ENCODE data around the gene ACSS1.
"Not testable (repeated sequence)": the region's sequence is repeated elsewhere in the genome, so short reads cannot be mapped to it uniquely, and the experiment has no call there.

Gene ACSS1

GRCh38 chr20:25011261-25011660, 46.7 kb downstream of the ACSS1 start:
- no peak for DNase-seq (ENCODE audit: low spot score)

- peak; percentile 43 for DNase-seq (ENCODE audit: low spot score)
Observed at GRCh38 chr20:25009218-25010145, 48.5 kb downstream of the ACSS1 start.

DNA sequence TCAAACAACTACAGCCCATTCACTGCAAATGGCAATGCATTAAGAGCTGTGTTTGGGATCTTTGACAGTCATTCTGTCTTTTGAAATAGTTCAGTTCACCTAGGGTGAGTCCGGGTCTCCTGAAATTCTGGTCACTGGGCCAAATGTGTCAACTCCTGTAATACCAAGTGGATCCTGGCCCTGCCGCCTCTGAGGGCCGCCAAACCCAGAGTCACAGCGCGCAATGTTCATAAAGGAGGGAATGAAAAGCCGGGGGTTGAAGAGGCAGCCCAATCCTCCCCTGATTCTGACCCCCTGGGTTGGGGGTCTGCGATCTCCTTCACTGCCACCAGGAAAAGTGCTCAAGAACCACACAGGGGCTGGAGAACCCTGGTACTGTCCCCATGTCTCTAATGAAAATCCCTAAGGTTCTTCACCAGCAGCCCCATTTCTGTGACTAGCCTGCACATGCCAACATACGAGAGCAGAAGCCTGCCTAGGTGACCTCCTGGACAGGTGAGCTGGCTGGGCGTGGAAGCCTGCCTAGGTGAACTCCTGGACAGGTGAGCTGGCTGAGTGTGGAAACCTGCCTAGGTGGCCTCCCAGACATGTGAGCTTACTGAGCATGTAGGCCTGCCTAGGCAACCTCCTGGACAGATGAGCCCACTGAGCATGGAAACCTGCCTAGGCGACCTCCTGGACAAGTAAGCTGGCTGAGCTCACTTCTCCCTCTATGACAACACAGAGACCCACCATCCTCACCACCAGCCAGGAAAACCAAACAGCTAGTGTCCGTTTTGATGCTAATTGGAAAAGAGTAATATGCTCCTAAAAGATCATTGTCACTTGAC, 49.3 kb downstream of the ACSS1 start:
- DNase-seq (ENCODE audit: low spot score), result no peak

DNA sequence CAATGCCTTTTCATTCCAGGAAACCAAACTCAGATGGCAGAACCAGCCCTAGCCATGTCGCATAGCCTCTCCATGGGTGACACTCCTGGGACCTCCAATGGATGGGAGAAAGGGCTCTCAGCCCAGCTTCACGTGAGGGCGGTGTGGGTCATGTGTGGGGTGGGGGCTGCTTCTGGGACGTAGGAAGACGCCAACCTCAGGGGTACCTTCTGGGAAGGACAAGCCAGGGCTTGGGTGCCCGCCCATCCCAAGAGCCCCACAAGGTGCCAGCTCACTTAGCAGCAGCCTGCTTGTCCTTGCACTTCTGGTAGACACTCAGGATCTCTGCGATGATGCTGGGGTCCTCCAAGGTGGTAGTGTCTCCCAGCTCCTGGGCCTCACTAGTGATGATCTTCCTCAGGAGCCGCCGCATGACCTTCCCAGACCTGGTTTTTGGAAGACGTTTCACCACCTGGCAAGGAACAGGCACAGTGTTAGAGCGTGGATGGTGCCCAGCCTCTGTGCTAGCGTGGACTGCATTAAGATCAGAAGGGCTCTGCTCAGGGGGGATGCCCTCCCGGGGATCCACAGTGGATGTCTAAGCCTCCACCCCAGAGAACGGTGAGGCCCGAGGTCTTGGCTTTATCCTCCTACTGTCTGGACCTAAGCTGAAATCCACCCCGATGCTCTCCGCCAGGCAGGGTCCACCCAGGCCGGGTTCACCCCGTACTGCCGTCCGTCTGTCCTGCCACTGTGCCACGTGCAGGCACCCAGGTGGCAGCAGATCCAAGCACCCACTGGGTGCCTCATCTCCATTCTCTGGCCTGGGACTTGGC, 50.2 kb downstream of the ACSS1 start:
- DNase-seq (ENCODE audit: low spot score), result no peak

DNA sequence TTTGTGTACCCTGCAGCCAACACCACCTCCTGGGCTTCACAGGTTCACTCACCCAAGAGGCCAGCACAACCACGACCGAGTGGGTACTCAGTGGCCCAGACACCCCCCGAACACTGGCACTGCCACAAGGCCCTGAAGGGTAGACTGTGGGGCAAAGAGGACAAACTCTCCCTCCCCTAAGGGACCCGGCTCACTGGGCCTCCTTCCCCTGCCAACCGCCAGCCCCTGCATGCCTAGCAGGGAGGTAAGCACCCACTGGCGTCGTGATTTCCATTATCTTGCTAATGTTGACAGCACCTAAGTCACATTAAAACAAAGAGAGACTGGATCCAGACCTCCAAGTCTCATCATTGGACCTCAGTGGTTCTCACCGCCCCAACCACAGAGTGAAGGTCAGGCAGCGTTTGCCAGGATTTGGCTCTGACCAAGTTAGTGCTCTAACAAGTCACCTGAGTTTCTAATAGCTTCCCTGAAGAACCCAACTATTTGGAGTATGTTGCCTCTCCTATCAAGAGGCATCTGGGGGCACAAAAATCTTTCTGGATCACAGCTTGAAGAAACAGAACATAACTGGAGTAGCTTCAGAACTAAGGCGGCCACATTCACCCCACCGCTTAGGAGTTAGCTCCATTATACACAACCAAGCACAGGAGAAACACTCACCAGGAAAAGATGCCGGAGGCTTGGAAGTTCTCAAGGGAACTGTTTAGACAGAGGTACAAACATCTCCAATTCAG, 51.3 kb downstream of the ACSS1 start:
- no peak for DNase-seq (ENCODE audit: low spot score)

DNA sequence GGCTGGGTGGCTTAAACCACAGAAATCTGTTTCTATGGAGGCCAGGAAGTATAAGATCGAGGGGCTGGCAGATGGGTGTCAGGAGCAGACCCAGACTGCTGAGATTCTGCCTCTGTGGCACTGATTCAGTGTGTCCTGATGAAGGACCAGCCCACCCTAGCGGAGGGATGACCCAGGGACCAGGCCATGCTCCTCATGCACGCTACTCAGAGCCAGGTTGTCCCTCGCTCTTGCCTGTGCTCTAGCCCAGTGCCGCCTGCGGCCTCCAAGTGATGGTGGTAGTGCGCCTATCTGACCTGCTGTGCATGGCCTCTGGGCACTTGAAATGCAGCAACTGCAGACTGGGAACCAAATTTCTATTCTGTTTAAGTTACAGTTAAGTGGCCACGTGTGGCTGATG, 52.3 kb downstream of the ACSS1 start:
- no peak for DNase-seq (ENCODE audit: low spot score)

GRCh38 chr20:25005220-25005619, 52.7 kb downstream of the ACSS1 start:
- DNase-seq (ENCODE audit: low spot score), result no peak

GRCh38 chr20:25003002-25003401, 54.9 kb downstream of the ACSS1 start:
- DNase-seq (ENCODE audit: low spot score), result no peak

- DNase-seq (ENCODE audit: low spot score), result not testable (repeated sequence)
Observed at GRCh38 chr20:25001323-25001722, 56.6 kb downstream of the ACSS1 start.

- peak; percentile 90 for DNase-seq (ENCODE audit: low spot score)
Observed at GRCh38 chr20:25000268-25000801, 57.6 kb downstream of the ACSS1 start.

- DNase-seq (ENCODE audit: low spot score), result no peak
Observed at GRCh38 chr20:24999568-24999967, 58.4 kb downstream of the ACSS1 start.

DNA sequence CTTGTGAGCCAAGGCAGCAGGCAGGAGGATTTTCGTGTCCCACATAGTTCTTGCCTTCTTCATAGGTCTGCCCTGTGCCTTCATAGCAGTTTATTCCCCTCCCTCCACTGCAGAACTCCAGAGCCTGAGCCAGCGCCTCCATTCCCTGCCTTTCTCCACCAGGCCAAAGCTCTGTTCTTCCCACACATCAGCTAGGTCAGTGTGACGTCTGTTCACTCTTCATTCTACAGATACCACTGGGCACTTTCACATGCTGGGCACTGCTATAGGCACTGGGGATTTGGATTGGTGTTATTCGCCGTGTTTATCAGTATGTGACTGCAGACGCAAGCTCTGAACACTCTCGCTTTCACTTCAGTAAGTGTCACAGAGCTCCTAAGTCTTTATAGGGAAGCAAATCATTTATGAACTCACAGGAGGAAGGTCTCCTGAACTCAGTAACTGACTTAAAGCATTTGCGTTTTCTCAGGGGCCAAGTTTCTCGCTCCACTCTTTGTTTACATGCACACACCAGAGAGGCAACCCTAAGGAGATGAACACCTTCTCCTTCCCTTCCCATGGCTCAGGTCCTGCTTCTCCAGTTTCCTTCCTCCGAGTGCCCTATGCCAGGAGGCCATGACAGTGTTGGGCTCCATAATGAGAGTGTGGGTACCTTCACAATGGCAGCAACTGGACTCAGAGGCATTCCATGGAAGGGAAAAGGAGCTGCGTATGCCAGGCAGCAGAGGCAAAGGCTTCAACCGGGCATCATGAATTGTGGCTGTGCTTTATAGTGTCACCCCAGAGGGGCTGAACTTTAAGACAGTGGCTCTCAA, 59.1 kb downstream of the ACSS1 start:
- DNase-seq (ENCODE audit: low spot score), result no peak

DNA sequence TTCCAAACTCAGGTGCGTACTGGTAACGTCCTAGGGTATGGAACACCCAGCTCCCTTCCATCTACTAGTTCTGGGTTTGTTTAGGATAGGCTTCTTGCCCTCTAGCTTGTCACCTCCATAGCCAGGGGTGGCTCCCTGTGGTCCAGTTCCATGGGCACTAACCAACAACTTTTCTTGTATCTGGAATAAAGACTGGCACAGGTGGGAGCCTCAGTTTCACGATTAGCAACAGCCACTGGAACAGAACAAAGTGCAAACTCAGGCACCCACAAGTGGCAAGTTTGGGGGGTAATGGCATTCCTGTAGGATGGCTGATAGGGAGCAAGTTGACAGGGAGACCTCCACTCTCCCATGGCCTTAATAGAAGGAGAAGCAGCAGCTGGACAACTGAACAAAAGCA, 59.8 kb downstream of the ACSS1 start:
- DNase-seq (ENCODE audit: low spot score), result no peak

GRCh38 chr20:24996449-24997377, 61.2 kb downstream of the ACSS1 start:
- DNase-seq (ENCODE audit: low spot score), result no peak

GRCh38 chr20:24995741-24996448, 62.0 kb downstream of the ACSS1 start:
- DNase-seq (ENCODE audit: low spot score), result no peak

GRCh38 chr20:24994470-24995368, 63.2 kb downstream of the ACSS1 start:
- DNase-seq (ENCODE audit: low spot score), result peak; percentile 86

- no peak for DNase-seq (ENCODE audit: low spot score)
Observed at GRCh38 chr20:24994186-24994465, 63.8 kb downstream of the ACSS1 start.

All from GM03348 (cell line).